HG03066 (cell line): ENCODE data around the gene IFT20.

Experiments used
- ATAC-seq: cut with Tn5 transposase; IDR thresholded peaks from one replicate; pipeline ENCODE4 v1.9.1; 2021; ENCODE audit warnings: low read depth; ENCODE audit not compliant: unreplicated experiment

Gene IFT20

GRCh38 chr17:28335201-28335958, at the start of gene IFT20, which contains the start of gene TNFAIP1:
Gene IFT20, minus strand, starts transcription at chr17:28335472. Its CDS starts 3,487 bp downstream, at chr17:28331985.
Gene TNFAIP1, plus strand, starts transcription at chr17:28335761. Its CDS starts 3,761 bp downstream, at chr17:28339522.
- peak; percentile 97 for ATAC-seq

- peak; percentile 16 for ATAC-seq
Observed at GRCh38 chr17:28385037-28385400, 49.7 kb upstream of the IFT20 start.

GRCh38 chr17:28384281-28385036, 49.2 kb upstream of the IFT20 start:
- ATAC-seq, result peak; percentile 67

- ATAC-seq, result no peak
Observed at GRCh38 chr17:28381141-28381825, 46.0 kb upstream of the IFT20 start.

- ATAC-seq, result no peak
Observed at GRCh38 chr17:28379814-28380801, 44.8 kb upstream of the IFT20 start.

GRCh38 chr17:28372945-28373274, 37.6 kb upstream of the IFT20 start:
- no peak for ATAC-seq

- no peak for ATAC-seq
Observed at GRCh38 chr17:28372203-28372944, 37.1 kb upstream of the IFT20 start.

GRCh38 chr17:28371245-28372202, 36.3 kb upstream of the IFT20 start, which contains the start of gene SARM1:
Gene SARM1, plus strand, starts transcription at chr17:28371694. Its CDS starts 339 bp downstream, at chr17:28372033.
- ATAC-seq, result peak; percentile 75

- no peak for ATAC-seq
Observed at GRCh38 chr17:28370744-28371103, 35.5 kb upstream of the IFT20 start.

- no peak for ATAC-seq
Observed at GRCh38 chr17:28370035-28370743, 34.9 kb upstream of the IFT20 start, which contains the start of gene VTN. Gene VTN, minus strand, starts transcription at chr17:28370307. Its CDS starts 104 bp downstream, at chr17:28370203.

- ATAC-seq, result no peak
Observed at GRCh38 chr17:28369684-28370034, 34.4 kb upstream of the IFT20 start.

GRCh38 chr17:28368915-28369683, 33.8 kb upstream of the IFT20 start:
- ATAC-seq, result no peak

- no peak for ATAC-seq
Observed at GRCh38 chr17:28368306-28368831, 33.1 kb upstream of the IFT20 start.

GRCh38 chr17:28367641-28368305, 32.5 kb upstream of the IFT20 start:
- ATAC-seq, result no peak

- no peak for ATAC-seq
Observed at GRCh38 chr17:28366605-28367004, 31.3 kb upstream of the IFT20 start.

- no peak for ATAC-seq
Observed at GRCh38 chr17:28365487-28365886, 30.2 kb upstream of the IFT20 start.
